Subcutaneous adipose tissue (tissue), 4 donors: ENCODE measurements around the gene TCF4. TPM values are rescaled to one million over a fixed set of nuclear protein-coding genes. Genes with fewer than 3 reads are reported as not detected.

Experiments
- CTCF ChIP-seq: fragments of 450-650 bp; IDR thresholded peaks from one replicate; pipeline ENCODE4 v1.5.1; 2016; ENCODE audit warnings: low read depth, mild to moderate bottlenecking, control low read depth, antibody characterized with exemption, moderate library complexity
- total RNA-seq, 4 donors: library from RNA; depleted of rRNA; stranded (reverse); fragments of >200 nt; gene quantifications; one replicate each; pipeline ENCODE4 v1.1.0, GENCODE V29; 2016

TCF4 gene
- total RNA-seq, 4 donors from 2014 or later, result 110 to 250 (median 170) TPM

GRCh38 chr18:55327454-55327853 is 260.5 kb downstream of the TCF4 start:
- no peak for TF ChIP-seq CTCF

- TF ChIP-seq CTCF, result no peak
Observed at GRCh38 chr18:55326134-55326533, 261.9 kb downstream of the TCF4 start.

GRCh38 chr18:55324166-55324565 is 263.8 kb downstream of the TCF4 start:
- no peak for TF ChIP-seq CTCF

GRCh38 chr18:55323051-55323994 is 264.7 kb downstream of the TCF4 start:
- no peak for TF ChIP-seq CTCF

- no peak for TF ChIP-seq CTCF
Observed at GRCh38 chr18:55322178-55322735, 265.7 kb downstream of the TCF4 start.

GRCh38 chr18:55321265-55322177 is 266.5 kb downstream of the TCF4 start:
- TF ChIP-seq CTCF, result no peak
